GM12864 (cell line): ENCODE data around the gene ATP6V0E1.

Experiments
- DNase-seq: peaks from one replicate; pipeline ENCODE4 v3.0.0-alpha.2; 2011; ENCODE audit warnings: low read depth
- H3K4me3 ChIP-seq: 2 replicates; pipeline ENCODE4 v1.5.1; 2011; ENCODE audit warnings: mild to moderate bottlenecking, low read depth, low read length, control low read depth
- CTCF ChIP-seq: IDR thresholded peaks from 2 replicates; pipeline ENCODE4 v1.5.1; 2011; ENCODE audit warnings: low read depth, mild to moderate bottlenecking, moderate library complexity, low read length, control low read depth, inconsistent platforms; ENCODE audit errors: missing control alignments

ATP6V0E1 gene

GRCh38 chr5:172983542-172984243, at the start of gene ATP6V0E1:
ATP6V0E1 (plus strand) TSS chr5:172983771; CDS start chr5:172983861, 90 bp downstream.
- peak within 1 kb of the TSS; percentile 91 for H3K4me3 ChIP-seq
- DNase-seq, result peak; percentile 59
- TF ChIP-seq CTCF, result no peak

GRCh38 chr5:172935096-172935495, 48.5 kb upstream of the ATP6V0E1 start:
- no peak for TF ChIP-seq CTCF
- H3K4me3 ChIP-seq, result no peak overlapping the region
- no peak for DNase-seq

DNA sequence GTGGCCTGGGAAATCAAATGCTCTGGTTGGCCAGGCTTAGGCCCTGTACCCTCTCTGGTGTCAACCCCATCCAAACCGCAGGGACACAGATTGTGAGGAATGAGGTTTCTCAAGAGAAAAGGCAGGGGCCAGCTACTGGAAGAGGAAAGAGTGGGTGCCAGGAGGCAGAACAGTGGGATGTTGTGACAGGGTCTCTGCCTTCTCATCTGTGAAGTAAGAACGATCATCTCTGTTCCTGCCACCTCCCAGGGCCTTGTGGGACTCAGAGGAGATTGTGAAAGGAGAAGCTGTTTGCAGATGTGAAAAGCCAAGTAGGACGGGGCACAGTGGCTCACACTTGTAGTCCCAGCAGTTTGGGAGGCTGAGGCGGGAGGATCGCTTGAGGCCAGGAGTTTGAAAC, 47.2 kb upstream of the ATP6V0E1 start:
- no peak overlapping the region for H3K4me3 ChIP-seq
- DNase-seq, result no peak
- no peak for TF ChIP-seq CTCF

DNA sequence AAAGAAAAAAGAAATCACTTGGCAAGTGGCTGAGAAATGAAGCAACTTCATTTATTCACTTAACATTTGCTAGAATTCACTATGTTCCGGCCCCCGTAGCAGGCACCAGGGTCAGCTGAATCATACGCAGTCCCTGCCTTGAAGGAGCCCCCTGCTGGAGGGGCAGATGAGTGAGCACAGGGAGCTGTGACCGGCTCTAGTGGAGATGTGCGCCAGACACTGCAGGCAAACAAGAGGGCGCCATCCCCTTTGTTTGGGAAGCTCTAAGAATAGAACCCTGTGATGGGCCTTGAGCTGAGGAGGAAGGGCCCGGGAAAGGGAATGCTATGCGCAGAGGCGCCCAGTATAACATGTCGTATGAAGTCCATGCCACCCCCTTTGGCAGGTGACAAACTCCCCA, 44.5 kb upstream of the ATP6V0E1 start:
- H3K4me3 ChIP-seq, result no peak overlapping the region
- no peak for DNase-seq
- TF ChIP-seq CTCF, result peak; percentile 33

DNA sequence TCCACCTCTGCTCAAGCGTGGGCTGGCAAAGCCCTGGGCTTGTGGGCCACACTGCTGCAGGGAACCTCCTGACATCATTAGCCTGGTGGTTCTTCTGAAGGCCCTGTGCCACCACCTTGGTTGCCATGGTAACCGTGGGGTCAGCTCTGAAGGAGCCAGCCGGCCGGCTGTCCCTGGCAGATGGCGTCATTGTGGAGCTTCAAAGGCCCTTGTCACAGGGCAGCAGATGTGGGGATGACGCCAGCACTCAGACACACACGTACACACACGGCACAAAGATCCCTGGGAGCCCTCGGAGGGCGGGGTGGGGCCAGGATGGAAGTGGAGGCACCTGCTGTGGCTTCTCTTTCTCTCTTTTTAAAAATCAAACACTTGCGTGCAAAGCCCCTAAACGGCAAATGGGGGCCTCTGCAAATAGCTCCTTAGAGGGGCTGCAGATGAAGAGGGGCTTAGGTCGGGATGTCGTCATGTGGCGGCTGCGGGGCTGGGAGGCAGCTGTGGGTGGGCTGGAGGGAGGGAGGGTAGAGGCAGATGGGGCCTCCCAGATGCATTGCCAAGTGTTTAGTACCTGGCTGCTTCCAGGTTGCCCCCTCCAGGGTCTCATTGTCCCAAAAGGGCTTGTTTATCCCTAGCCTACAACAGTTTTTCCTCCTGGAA, 43.8 kb upstream of the ATP6V0E1 start:
- no peak for TF ChIP-seq CTCF
- no peak overlapping the region for H3K4me3 ChIP-seq
- no peak for DNase-seq

- H3K4me3 ChIP-seq, result no peak overlapping the region
- no peak for DNase-seq
- TF ChIP-seq CTCF, result no peak
Measured at GRCh38 chr5:172940268-172941066, 43.1 kb upstream of the ATP6V0E1 start.
